Activated T-helper 2 cell treated with anti-CD3 and anti-CD28 coated beads, Interferon-gamma antibody, Interleukin-2, Interleukin-4, amounts not matched to agents 10 μg/mL and 5 μg/mL and 100 μg/mL, durations not matched to agents 14 hours and 24 hours and 36 hours (primary cell): ENCODE data around the gene BCAS3. TPM values are rescaled to one million over a fixed set of nuclear protein-coding genes. Genes with fewer than 3 reads are reported as not detected.

Experiments used
- DNase-seq: peaks from one replicate; pipeline ENCODE4 v3.0.0; 2021; ENCODE audit warnings: low spot score
- H3K27ac Mint-ChIP-seq: one replicate; pipeline ENCODE4 v1.8.0; 2021; ENCODE audit warnings: mixed read lengths
- H3K27me3 Mint-ChIP-seq: one replicate; pipeline ENCODE4 v1.8.0; 2021; ENCODE audit warnings: low read depth, mixed read lengths
- H3K36me3 Mint-ChIP-seq: one replicate; pipeline ENCODE4 v1.8.0; 2021; ENCODE audit warnings: low read depth, mixed read lengths
- H3K4me1 Mint-ChIP-seq: one replicate; pipeline ENCODE4 v1.8.0; 2021; ENCODE audit warnings: low read depth, mixed read lengths
- H3K4me3 Mint-ChIP-seq: one replicate; pipeline ENCODE4 v1.8.0; 2021; ENCODE audit warnings: low read depth, mild to moderate bottlenecking, moderate library complexity, mixed read lengths
- H3K9me3 Mint-ChIP-seq: one replicate; pipeline ENCODE4 v1.8.0; 2021; ENCODE audit warnings: mixed read lengths
- intact Hi-C: fragments of 100-400 bp; cut with micrococcal nuclease; formaldehyde crosslinking; loops from one replicate; pipeline ENCODE4 v1.15.1; 2023
- total RNA-seq: library from RNA; stranded (reverse); gene quantifications from 2 replicates; pipeline ENCODE4 v1.2.3, GENCODE V29; 2022

Gene BCAS3
- total RNA-seq, 1 donor from 2014 or later = 10.7 TPM

DNA sequence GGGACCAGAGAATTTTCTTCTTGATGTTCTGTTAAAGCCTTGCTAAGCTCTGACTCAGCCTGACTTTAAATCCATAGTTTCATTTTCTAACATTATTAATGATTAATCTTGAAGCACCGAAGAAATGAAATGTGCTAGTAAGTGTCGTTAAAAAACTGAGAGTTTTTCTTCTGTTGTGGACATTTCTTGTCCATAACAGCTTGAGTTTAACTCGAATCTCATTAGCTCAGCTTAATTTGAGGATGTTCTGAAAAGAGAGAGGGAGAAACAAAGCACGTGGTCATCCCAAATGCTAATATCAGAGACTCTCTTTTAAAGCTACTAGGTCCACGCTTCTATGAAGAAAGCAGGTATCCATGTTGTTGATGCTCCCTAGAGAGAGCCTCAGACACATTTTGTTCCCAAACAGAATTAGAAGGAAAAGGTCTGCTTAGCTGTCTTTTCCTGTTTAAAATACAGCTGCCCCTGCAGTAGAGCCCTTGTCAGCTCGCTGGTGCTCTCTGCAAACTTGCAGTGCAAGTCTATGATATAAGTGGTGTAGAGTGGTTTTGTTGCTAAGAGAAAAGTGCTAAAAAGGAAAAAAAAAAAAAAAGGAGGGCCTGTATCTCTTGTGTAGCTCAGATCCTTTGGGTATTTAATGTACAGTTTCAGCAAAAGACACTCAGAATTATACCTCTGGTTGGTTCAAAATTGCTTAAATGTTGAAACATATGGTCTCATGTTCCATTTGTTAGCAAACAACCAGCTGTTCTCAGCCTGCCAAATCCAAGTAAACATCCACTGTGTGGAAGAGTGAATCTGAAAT is 530.9 kb downstream of the BCAS3 start:
- H3K27me3 Mint-ChIP-seq = peaks cover 3% of the 10 kb centered on the region
- no peaks in the 10 kb centered on the region for H3K9me3 Mint-ChIP-seq
- H3K36me3 Mint-ChIP-seq = no peaks in the 10 kb centered on the region
- H3K4me3 Mint-ChIP-seq = no peak overlapping the region
- DNase-seq = no peak
- no peak overlapping the region for H3K27ac Mint-ChIP-seq
- H3K4me1 Mint-ChIP-seq = peaks cover 4% of the 10 kb centered on the region
- intact Hi-C loops = no loop called here

DNA sequence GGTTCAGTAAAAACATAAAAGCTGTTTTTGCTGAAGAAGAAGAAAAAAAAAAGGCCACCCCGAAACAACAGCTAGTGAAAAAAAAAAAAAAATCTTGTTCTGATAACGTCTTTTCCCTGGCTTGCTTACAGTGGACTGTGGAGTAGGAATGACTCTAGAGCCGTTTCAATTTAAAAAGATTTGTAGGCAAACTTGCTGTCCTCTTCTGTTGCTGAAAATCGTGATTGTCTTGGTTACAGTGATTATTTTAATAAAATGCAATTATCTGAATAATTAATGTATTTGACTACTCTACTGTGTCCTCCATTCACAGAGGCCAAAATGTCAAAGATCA is 531.4 kb downstream of the BCAS3 start:
- intact Hi-C loops = no loop called here
- Mint-ChIP-seq H3K36me3 (no peaks in the 10 kb centered on the region), H3K27me3 (peaks cover 3% of the 10 kb centered on the region), H3K27ac (no peak overlapping the region), H3K9me3 (no peaks in the 10 kb centered on the region), H3K4me3 (no peak overlapping the region), H3K4me1 (peaks cover 4% of the 10 kb centered on the region)
- DNase-seq = no peak

DNA sequence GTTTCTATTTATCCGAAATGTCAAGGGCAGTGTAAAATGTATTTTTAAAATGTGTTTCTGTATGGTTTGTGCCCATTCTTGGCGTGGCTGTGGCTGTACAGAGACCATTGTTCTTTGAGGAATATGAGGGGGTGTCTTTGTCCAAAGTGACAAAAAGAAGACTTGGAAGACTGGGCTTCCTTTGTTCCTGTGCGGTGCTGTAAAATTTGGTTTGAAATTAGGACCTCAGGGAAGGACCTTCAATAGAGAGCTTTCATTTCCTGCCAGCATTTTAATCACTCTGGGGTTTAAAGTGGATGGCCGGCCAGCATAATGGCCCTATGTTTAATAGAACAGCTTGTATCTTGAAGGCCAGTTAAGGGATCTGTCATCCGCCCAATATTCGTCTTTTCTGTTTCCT is 531.9 kb downstream of the BCAS3 start:
- Mint-ChIP-seq H3K27ac (no peak overlapping the region), H3K4me3 (no peak overlapping the region), H3K9me3 (no peaks in the 10 kb centered on the region), H3K36me3 (no peaks in the 10 kb centered on the region), H3K27me3 (peaks cover 3% of the 10 kb centered on the region), H3K4me1 (peaks cover 4% of the 10 kb centered on the region)
- no peak for DNase-seq
- intact Hi-C loops = no loop called here

DNA sequence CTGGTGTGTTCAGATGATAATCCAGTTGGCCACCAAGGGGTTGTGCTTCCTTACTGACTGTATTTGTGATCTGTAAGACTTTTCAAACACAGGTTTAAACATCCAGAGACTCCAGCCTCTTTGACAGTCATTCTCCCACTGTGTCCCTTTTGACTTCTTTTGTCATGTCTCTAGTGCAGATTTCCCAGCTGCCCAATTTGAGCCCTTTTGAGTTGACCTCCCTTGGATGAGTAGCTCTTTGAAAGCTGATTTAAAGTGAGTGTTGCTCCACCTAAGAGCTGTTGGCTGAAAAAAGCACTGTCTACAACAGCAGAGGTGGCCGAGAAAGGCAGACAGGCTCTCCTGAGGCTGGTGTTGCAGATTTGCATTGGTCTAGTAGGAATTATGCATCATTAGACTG is 533.6 kb downstream of the BCAS3 start:
- H3K27me3 Mint-ChIP-seq = peaks cover 3% of the 10 kb centered on the region
- H3K4me1 Mint-ChIP-seq = peaks cover 4% of the 10 kb centered on the region
- H3K9me3 Mint-ChIP-seq = no peaks in the 10 kb centered on the region
- no peaks in the 10 kb centered on the region for H3K36me3 Mint-ChIP-seq
- no peak overlapping the region for H3K27ac Mint-ChIP-seq
- intact Hi-C loops = no loop called here
- no peak overlapping the region for H3K4me3 Mint-ChIP-seq
- DNase-seq = no peak

DNA sequence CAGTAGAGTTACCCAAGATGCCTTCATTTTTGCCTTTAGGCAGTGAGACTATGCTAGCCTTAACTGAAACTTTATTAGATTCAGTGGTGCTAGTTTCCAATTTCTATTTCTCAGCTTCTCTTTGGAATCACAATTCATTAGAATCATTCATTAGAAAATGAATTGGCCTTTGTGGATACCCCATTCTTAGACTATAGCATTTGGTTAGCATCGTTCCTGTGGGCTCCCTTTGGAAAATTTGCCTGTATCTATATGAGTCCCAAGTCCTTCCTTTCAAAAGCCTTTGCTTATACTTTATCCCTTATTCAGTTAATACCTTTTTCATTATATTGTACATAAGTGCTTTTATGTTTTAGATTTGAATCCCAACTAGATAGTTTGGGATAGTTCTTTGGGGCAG is 535.0 kb downstream of the BCAS3 start:
- no peak overlapping the region for H3K27ac Mint-ChIP-seq
- no peaks in the 10 kb centered on the region for H3K36me3 Mint-ChIP-seq
- H3K4me3 Mint-ChIP-seq = no peak overlapping the region
- H3K27me3 Mint-ChIP-seq = peaks cover 3% of the 10 kb centered on the region
- H3K4me1 Mint-ChIP-seq = peaks cover 4% of the 10 kb centered on the region
- intact Hi-C loops = no loop called here
- H3K9me3 Mint-ChIP-seq = no peaks in the 10 kb centered on the region
- no peak for DNase-seq

GRCh38 chr17:61214753-61215152 is 537.1 kb downstream of the BCAS3 start:
- H3K4me3 Mint-ChIP-seq = no peak overlapping the region
- no peaks in the 10 kb centered on the region for H3K9me3 Mint-ChIP-seq
- peaks cover 22% of the 10 kb centered on the region for H3K4me1 Mint-ChIP-seq
- peaks cover 3% of the 10 kb centered on the region for H3K27me3 Mint-ChIP-seq
- intact Hi-C loops = no loop called here
- H3K36me3 Mint-ChIP-seq = no peaks in the 10 kb centered on the region
- no peak overlapping the region for H3K27ac Mint-ChIP-seq
- no peak for DNase-seq

DNA sequence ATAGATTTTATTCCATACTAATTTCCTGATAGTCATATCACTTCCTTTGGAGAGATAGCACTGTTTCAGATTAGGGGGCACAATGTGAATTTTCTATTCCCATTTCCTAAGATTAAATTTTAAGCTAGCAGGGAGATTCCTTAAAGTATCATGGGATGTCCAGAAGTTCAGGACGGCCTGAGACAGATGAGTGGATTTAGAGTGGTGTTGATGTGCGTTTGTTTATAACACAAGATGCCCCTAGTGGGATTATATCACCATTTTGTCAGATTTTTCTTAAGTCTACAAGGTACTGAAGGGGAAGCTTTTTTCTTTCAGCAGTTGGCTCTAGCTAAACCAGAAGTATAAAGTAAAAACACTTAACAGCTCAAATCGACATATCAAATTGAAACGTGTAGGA is 538.4 kb downstream of the BCAS3 start:
- H3K4me1 Mint-ChIP-seq = peaks cover 29% of the 10 kb centered on the region
- H3K9me3 Mint-ChIP-seq = no peaks in the 10 kb centered on the region
- no peaks in the 10 kb centered on the region for H3K36me3 Mint-ChIP-seq
- no peak overlapping the region for H3K27ac Mint-ChIP-seq
- H3K27me3 Mint-ChIP-seq = no peaks in the 10 kb centered on the region
- intact Hi-C loops = no loop called here
- no peak for DNase-seq
- H3K4me3 Mint-ChIP-seq = no peak overlapping the region

DNA sequence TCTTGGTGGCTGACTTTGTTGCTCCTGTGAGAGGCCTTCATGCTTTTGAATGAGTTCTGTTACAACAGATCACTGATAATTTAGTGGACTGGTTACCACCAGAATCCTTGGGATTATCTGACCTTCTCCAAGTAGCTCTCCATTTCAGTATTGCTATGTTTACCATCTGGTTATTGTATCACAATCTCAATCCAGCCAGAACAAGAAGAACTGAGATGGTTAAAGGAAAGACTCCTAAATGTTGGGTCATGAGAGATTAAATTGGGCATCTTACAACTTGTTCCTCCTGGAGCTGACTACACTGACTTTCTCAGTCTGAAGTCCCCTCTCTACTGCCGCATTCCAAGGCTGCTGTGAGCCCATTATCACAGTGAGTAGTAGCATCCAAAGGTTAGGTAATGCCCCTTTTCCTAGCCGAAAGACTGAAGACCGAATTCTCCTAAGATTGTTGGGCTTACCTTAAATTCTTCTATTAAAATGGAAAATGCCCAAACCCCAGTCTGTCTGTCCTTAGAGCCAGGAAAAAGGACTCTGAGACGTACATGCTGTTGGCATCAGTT is 540.3 kb downstream of the BCAS3 start:
- no peaks in the 10 kb centered on the region for H3K36me3 Mint-ChIP-seq
- no peak overlapping the region for H3K27ac Mint-ChIP-seq
- H3K27me3 Mint-ChIP-seq = no peaks in the 10 kb centered on the region
- H3K4me1 Mint-ChIP-seq = peaks cover 47% of the 10 kb centered on the region
- intact Hi-C loops = no loop called here
- H3K4me3 Mint-ChIP-seq = no peak overlapping the region
- no peaks in the 10 kb centered on the region for H3K9me3 Mint-ChIP-seq
- DNase-seq = no peak

- intact Hi-C loops = no loop called here
- no peak overlapping the region for H3K27ac Mint-ChIP-seq
- no peaks in the 10 kb centered on the region for H3K27me3 Mint-ChIP-seq
- no peaks in the 10 kb centered on the region for H3K36me3 Mint-ChIP-seq
- H3K9me3 Mint-ChIP-seq = no peaks in the 10 kb centered on the region
- H3K4me1 Mint-ChIP-seq = peaks cover 48% of the 10 kb centered on the region
- DNase-seq = no peak
- H3K4me3 Mint-ChIP-seq = no peak overlapping the region
Measured at GRCh38 chr17:61218438-61218837, 540.8 kb downstream of the BCAS3 start.

GRCh38 chr17:61219460-61219859 is 541.8 kb downstream of the BCAS3 start:
- no peak overlapping the region for H3K4me3 Mint-ChIP-seq
- no peaks in the 10 kb centered on the region for H3K9me3 Mint-ChIP-seq
- H3K4me1 Mint-ChIP-seq = peaks cover 55% of the 10 kb centered on the region
- DNase-seq = no peak
- intact Hi-C loops = no loop called here
- H3K36me3 Mint-ChIP-seq = no peaks in the 10 kb centered on the region
- peak overlapping the region; percentile 38 for H3K27ac Mint-ChIP-seq
- H3K27me3 Mint-ChIP-seq = no peaks in the 10 kb centered on the region

GRCh38 chr17:61221181-61221580 is 543.5 kb downstream of the BCAS3 start:
- no peak for DNase-seq
- H3K4me1 Mint-ChIP-seq = peaks cover 56% of the 10 kb centered on the region
- H3K27me3 Mint-ChIP-seq = no peaks in the 10 kb centered on the region
- H3K36me3 Mint-ChIP-seq = no peaks in the 10 kb centered on the region
- no peaks in the 10 kb centered on the region for H3K9me3 Mint-ChIP-seq
- H3K4me3 Mint-ChIP-seq = peak overlapping the region; percentile 63
- intact Hi-C loops = loop anchor here (1.0 to 2.0 kb wide), 2 partner anchors 82 to 156 kb away; no protein-coding TSS in a partner anchor
- H3K27ac Mint-ChIP-seq = peak overlapping the region; percentile 67

- Mint-ChIP-seq H3K4me1 (peaks cover 56% of the 10 kb centered on the region), H3K27ac (peak overlapping the region; percentile 81), H3K4me3 (peak overlapping the region; percentile 63), H3K36me3 (no peaks in the 10 kb centered on the region), H3K9me3 (no peaks in the 10 kb centered on the region), H3K27me3 (no peaks in the 10 kb centered on the region)
- intact Hi-C loops = loop anchor here (1.0 to 2.0 kb wide), 4 partner anchors 17 to 157 kb away; no protein-coding TSS in a partner anchor
- DNase-seq = peak; percentile 16
Measured at GRCh38 chr17:61221597-61222471, 544.2 kb downstream of the BCAS3 start.

GRCh38 chr17:61223725-61224124 is 546.1 kb downstream of the BCAS3 start:
- H3K4me3 Mint-ChIP-seq = no peak overlapping the region
- no peaks in the 10 kb centered on the region for H3K36me3 Mint-ChIP-seq
- DNase-seq = no peak
- H3K27ac Mint-ChIP-seq = no peak overlapping the region
- intact Hi-C loops = loop anchor here (2.0 kb wide), 1 partner anchor 57 kb away; no protein-coding TSS in a partner anchor
- no peaks in the 10 kb centered on the region for H3K9me3 Mint-ChIP-seq
- no peaks in the 10 kb centered on the region for H3K27me3 Mint-ChIP-seq
- H3K4me1 Mint-ChIP-seq = peaks cover 49% of the 10 kb centered on the region
